ACC112 (cell line): ENCODE results near the gene CARD14.
"Not testable (repeated sequence)": the region's sequence is repeated elsewhere in the genome, so short reads cannot be mapped to it uniquely, and the experiment has no call there.

Source experiments
- H2AFZ ChIP-seq: fragments of 200-600 bp; sonication (generic); one replicate; pipeline ENCODE4 v1.6.0; 2017; ENCODE audit warnings: antibody characterized with exemption, low read length; ENCODE audit not compliant: unreplicated experiment
- H3K27ac ChIP-seq: fragments of 200-600 bp; sonication (generic); 2 replicates; pipeline ENCODE4 v1.5.1; 2014; ENCODE audit warnings: low read depth, mild to moderate bottlenecking, antibody characterized with exemption, low read length, moderate library complexity
- H3K27me3 ChIP-seq: fragments of 200-600 bp; sonication (generic); 2 replicates; pipeline ENCODE4 v1.6.1; 2014; ENCODE audit warnings: mild to moderate bottlenecking, antibody characterized with exemption, low read length, moderate library complexity, mixed read lengths; ENCODE audit not compliant: insufficient read depth
- H3K36me3 ChIP-seq: fragments of 200-600 bp; sonication (generic); 2 replicates; pipeline ENCODE4 v1.6.1; 2016; ENCODE audit warnings: mild to moderate bottlenecking, antibody characterized with exemption, low read length, moderate library complexity, mixed read lengths; ENCODE audit not compliant: insufficient read depth
- H3K4me1 ChIP-seq: fragments of 200-600 bp; sonication (generic); one replicate; pipeline ENCODE4 v1.6.1; 2016; ENCODE audit warnings: low read length, mixed read lengths; ENCODE audit not compliant: insufficient read depth, unreplicated experiment, control insufficient read depth
- H3K4me3 ChIP-seq: fragments of 200-600 bp; sonication (generic); 2 replicates; pipeline ENCODE4 v1.5.1; 2014; ENCODE audit warnings: mild to moderate bottlenecking, low read depth, low read length
- H3K79me2 ChIP-seq: fragments of 200-600 bp; sonication (generic); one replicate; pipeline ENCODE4 v1.6.0; 2016; ENCODE audit warnings: low read length; ENCODE audit not compliant: control insufficient read depth, unreplicated experiment, insufficient read depth

The CARD14 gene

DNA sequence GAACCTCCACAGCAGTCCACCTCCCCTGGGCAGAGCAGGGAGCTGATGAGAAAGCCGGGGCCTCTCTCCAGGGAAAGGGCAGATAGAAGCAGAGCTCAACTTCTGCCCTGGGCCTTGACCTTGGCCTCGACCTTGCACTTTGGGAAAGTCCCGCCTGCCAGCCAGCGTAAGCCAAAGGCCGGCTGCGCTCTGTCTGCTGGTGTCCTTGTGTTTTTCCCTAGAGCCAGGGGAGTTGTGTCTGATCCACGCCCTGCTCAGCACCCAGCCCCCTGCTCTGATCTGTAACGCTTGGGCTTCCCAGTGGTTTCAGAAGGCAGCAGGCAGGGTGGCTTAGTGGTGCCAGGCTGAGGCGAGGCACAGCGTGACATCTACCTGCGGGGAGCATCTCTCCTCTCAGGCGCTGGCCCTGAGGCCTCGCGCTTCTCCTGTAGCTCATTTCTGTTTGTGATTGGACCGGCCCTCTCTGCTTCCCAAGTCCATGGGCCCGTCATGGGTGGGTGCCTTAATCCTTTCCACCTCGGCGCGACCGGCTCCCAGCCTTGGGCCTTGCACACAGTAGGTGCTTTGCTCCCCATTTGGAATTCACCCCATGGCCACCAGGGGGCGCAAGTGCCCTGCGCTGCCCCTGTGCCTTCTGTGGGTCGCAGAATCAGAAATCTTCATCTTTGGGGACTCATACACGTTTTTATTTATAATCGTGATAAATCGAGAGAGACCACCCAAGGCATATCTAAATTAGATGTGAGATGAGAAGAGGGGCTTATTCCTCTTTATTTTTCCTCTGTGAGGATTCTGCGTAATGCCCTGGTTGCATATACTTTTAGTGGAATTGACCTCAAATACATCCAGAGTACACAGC, 26.1 kb downstream of the CARD14 start:
- no peak overlapping the region for H2AFZ ChIP-seq
- no peak overlapping the region for H3K4me3 ChIP-seq
- H3K36me3 ChIP-seq = no peaks in the 10 kb centered on the region
- H3K27me3 ChIP-seq = no peaks in the 10 kb centered on the region
- no peaks in the 10 kb centered on the region for H3K79me2 ChIP-seq
- H3K27ac ChIP-seq = no peak overlapping the region
- H3K4me1 ChIP-seq = no peaks in the 10 kb centered on the region

DNA sequence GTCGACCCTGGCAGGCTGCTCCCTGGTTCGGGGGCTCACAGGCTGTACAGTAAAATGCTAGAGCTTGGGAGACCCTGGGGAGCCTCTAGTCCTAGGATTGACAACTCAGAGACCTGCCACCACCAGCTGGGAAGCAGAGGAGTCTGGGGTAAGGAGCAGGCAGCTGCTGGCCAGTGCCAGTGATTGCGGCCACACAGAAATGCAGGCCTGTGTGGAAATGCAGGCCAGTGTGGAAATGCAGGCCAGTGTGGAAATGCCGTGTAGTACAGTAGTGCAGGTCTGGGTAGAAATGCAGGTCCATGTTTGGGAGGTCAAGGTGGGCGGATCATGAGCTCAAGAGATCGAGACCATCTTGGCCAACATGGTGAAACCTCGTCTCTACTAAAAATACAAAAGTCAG, 26.8 kb downstream of the CARD14 start:
- Histone ChIP-seq H3K27me3 (no peaks in the 10 kb centered on the region), H2AFZ (no peak overlapping the region), H3K4me3 (no peak overlapping the region)

DNA sequence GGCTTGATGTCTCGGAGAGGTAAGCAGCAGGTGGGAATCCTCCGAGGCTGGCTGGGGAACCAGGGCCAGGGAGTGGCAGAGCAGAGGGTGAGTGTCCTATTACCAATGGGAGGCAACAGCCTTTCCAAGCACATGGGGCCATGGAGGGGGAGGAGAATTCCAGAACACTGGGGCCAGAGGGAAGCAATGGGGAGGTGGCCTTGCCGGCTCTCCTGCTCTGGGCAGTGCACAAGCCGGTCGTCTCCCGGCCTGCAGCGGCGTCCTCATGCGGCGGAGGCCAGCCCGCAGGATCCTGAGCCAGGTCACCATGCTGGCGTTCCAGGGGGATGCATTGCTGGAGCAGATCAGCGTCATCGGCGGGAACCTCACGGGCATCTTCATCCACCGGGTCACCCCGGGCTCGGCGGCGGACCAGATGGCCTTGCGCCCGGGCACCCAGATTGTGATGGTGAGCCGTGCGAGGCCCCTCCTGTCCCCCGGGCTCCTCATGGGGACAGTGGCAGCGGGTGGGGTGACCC, 28.4 kb downstream of the CARD14 start:
- no peaks in the 10 kb centered on the region for H3K36me3 ChIP-seq
- H3K27ac ChIP-seq = no peak overlapping the region
- no peak overlapping the region for H2AFZ ChIP-seq
- H3K4me3 ChIP-seq = no peak overlapping the region
- H3K4me1 ChIP-seq = no peaks in the 10 kb centered on the region
- no peaks in the 10 kb centered on the region for H3K27me3 ChIP-seq
- H3K79me2 ChIP-seq = no peaks in the 10 kb centered on the region

More for the DNA sequence above, 26.8 kb downstream of the CARD14 start:
- H3K36me3 ChIP-seq = no peaks in the 10 kb centered on the region
- no peaks in the 10 kb centered on the region for H3K4me1 ChIP-seq
- H3K79me2 ChIP-seq = no peaks in the 10 kb centered on the region
- no peak overlapping the region for H3K27ac ChIP-seq

DNA sequence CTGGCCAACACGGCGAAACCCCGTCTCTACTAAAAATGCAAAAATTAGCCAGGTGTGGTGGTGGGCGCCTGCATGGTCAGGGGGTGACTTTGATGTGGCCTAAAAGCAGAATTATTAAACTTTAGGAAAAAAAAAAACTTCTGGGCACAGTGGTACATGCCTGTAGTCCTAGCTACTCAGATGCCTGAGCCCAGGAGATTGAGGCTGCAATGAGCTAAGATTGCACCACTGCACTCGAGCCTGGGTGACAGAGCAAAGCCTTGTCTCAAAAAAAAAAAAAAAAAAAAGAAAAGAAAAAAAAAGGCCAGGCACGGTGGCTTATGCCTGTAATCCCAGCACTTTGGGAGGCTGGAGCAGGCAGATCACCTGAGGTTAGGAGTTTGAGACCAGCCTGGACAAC, 29.5 kb downstream of the CARD14 start:
- not testable (repeated sequence) for H3K4me3 ChIP-seq, H2AFZ ChIP-seq, H3K27me3 ChIP-seq, H3K79me2 ChIP-seq, H3K36me3 ChIP-seq, H3K4me1 ChIP-seq, H3K27ac ChIP-seq

DNA sequence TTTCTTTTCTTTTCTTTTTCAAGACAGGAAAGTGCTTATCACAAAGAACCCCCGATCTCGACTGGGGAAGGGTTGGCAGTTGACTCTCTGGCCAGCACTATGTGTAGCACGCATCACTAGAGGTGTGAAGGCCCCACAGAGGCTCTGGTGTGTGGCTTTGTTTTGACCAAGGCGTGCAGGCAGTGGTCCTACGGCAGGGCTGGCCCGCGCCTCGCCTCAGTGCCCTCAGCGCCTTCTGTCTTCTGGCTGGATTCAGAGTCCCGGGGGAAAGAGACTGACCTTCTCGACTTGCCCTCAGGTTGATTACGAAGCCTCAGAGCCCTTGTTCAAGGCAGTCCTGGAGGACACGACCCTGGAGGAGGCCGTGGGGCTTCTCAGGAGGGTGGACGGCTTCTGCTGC, 31.6 kb downstream of the CARD14 start:
- Histone ChIP-seq H3K4me1 (no peaks in the 10 kb centered on the region), H3K4me3 (no peak overlapping the region), H2AFZ (no peak overlapping the region), H3K79me2 (no peaks in the 10 kb centered on the region), H3K27ac (no peak overlapping the region), H3K27me3 (no peaks in the 10 kb centered on the region), H3K36me3 (no peaks in the 10 kb centered on the region)

DNA sequence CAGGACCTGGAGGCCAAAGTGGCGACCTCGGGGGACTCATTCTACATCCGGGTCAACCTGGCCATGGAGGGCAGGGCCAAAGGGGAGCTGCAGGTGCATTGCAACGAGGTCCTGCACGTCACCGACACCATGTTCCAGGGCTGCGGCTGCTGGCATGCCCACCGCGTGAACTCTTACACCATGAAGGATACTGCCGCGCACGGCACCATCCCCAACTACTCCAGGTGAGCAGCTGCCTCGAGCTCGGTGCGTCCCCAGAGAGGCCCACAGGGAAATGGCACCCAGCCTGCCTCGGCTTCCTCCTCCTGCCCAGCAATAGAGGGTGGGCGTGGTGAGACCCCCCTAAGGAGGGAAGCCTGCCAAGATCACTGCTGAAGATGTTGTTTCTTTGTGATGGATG, 32.4 kb downstream of the CARD14 start:
- Histone ChIP-seq H3K4me1 (peaks cover 5% of the 10 kb centered on the region), H3K27ac (no peak overlapping the region), H2AFZ (no peak overlapping the region), H3K27me3 (no peaks in the 10 kb centered on the region), H3K36me3 (no peaks in the 10 kb centered on the region), H3K4me3 (no peak overlapping the region), H3K79me2 (no peaks in the 10 kb centered on the region)

DNA sequence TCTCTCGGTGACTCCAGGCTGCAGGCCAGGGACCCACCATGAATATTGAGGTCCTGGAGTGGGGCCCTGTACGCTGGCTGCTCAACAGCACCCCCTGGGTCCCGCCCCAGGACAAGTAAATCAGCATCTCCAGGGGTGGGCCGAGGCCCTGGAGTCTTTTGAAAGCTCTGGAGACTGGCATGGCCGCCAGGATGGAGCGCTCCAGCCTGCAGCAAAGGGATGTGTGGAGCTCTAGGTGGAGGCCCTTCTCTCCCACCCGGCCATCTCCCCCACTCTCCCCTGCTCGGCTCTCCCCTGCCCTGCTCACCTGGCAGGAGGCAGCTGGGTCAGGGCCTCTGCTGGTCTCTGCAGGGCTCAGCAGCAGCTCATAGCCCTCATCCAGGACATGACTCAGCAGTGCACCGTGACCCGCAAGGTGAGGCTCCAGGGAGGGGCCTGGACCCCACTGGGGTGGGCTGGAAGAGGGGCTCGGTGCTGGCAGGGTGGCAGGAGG, 33.7 kb downstream of the CARD14 start:
- Histone ChIP-seq H2AFZ (no peak overlapping the region), H3K79me2 (no peaks in the 10 kb centered on the region), H3K4me1 (peaks cover 5% of the 10 kb centered on the region), H3K36me3 (no peaks in the 10 kb centered on the region), H3K27me3 (no peaks in the 10 kb centered on the region), H3K4me3 (no peak overlapping the region), H3K27ac (no peak overlapping the region)

DNA sequence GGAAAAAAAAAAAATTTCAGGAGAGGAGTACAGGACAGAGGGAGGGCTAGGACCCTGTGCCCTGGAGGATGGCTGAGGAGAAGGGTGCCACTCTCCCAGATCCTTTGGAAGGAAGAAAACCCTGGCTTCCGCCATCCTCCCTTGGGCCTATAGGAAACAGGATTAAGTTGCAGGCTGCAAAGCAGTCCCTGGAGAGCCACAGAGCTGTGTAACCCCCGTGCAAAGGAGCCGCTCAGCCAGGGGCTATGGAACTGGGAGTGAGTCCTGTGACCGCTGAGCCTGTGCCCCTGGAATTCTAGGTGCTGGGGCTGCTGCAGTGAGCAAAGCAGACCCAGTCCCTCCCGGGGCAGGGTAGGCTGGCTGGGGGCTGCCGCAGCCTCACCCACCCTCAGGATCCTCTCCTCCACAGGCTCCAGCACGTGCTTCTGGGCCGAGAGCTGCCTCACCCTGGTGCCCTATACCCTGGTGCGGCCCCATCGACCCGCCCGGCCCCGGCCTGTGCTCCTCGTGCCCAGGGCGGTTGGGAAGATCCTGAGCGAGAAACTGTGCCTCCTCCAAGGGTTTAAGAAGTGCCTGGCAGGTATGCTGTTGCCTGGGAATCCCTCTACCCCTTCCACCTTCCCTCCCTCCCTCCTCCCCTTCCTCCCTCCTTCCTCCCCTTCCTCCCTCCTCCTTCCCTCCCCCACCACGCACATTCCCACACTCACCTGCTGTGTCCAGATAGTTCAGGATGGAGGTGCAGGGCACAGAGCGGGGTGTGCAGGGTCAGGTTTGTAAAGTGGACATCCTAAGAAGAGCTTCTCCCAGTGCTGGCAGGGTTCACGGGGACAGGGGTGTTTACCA, 35.0 kb downstream of the CARD14 start:
- Histone ChIP-seq H3K27me3 (no peaks in the 10 kb centered on the region), H2AFZ (no peak overlapping the region), H3K36me3 (peaks cover 4% of the 10 kb centered on the region; the same call in 1 of the 2 replicates), H3K4me1 (peaks cover 5% of the 10 kb centered on the region), H3K4me3 (no peak overlapping the region), H3K27ac (no peak overlapping the region), H3K79me2 (no peaks in the 10 kb centered on the region)

DNA sequence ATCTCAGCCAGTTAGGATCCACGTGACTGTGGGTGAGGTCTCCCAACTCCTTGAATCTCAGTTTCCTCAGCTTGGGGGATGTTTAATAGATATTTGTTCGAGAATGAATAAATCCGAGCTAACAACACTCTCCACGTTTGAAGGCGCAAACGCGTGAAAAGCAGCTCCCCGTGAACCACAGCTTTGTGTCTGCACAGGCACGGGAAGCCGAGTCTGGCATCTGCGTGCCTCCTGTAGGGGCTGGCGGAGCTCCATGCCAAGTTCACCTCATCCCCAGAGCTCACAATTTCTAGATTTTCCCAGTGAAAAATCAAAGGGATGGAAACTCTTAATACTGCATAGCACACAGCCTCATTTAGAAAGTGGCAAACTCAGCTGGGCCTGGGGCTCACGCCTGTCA, 36.0 kb downstream of the CARD14 start:
- Histone ChIP-seq H3K27ac (no peak overlapping the region), H3K36me3 (peaks cover 8% of the 10 kb centered on the region; the same call in 1 of the 2 replicates), H2AFZ (no peak overlapping the region), H3K4me3 (no peak overlapping the region), H3K27me3 (no peaks in the 10 kb centered on the region), H3K4me1 (peaks cover 5% of the 10 kb centered on the region), H3K79me2 (no peaks in the 10 kb centered on the region)

DNA sequence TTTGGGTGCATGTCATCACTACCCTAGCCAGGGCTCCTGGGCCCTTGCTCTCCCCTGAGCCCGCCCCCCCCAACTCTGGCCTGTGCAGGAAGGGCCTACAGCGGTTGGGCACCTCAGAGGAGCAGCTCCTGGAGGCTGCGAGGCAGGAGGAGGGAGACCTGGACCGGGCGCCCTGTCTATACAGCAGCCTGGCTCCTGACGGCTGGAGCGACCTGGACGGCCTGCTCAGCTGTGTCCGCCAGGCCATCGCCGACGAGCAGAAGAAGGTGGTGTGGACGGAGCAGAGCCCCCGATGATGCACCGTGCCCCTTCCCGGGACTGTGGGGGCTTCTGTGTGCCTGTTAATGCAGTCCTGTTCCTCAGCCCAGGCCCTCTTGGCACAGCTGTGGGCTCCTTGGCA, 38.2 kb downstream of the CARD14 start:
- Histone ChIP-seq H3K79me2 (no peaks in the 10 kb centered on the region), H3K4me3 (no peak overlapping the region), H3K36me3 (peaks cover 13% of the 10 kb centered on the region; the same call in 1 of the 2 replicates), H3K4me1 (peaks cover 5% of the 10 kb centered on the region), H3K27me3 (no peaks in the 10 kb centered on the region), H3K27ac (no peak overlapping the region), H2AFZ (no peak overlapping the region)
